Islet precursor cell (in vitro differentiated cells): ENCODE measurements around the gene ATP10D.
"Not testable (repeated sequence)": the region's sequence is repeated elsewhere in the genome, so short reads cannot be mapped to it uniquely, and the experiment has no call there.

ENCODE experiments used
- DNase-seq: peaks from one replicate; pipeline ENCODE4 v3.0.0-alpha.2; 2018

Gene ATP10D

GRCh38 chr4:47538111-47538824 lies 53.2 kb downstream of the ATP10D start:
- DNase-seq, result peak; percentile 78

DNA sequence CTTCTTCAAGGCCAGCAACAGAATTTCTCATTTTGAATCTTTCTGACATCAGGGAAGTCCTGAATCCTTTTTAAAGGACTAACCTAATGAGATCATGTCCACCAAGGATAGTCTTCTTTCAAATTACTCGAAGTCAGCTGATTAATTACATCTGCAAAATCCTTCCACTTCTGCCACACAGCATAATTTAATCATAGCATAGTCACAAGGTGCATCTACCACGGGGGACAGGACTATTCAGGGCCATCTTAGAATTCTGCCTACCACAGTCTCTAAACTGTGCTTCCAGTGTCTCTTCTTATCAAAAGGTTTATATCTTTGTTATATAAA lies 53.7 kb downstream of the ATP10D start:
- DNase-seq, result no peak

DNA sequence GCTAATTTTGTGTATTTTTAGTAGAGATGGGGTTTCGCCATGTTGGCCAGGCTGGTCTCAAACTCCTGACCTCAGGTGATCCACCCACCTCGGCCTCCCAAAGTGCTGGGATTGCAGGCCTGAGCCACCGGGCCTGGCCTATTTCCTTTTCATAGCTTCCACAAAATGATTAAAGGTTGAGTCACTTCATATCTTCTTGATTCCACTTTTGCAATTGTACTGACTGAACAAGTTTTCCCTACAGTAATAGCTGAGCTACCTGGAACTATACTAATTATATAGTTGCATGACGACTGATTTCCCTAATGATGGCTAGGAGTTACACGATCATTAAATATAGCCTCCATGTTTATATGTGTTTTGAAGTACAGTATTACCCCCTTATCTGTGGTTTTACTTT lies 57.6 kb downstream of the ATP10D start:
- not testable (repeated sequence) for DNase-seq

DNA sequence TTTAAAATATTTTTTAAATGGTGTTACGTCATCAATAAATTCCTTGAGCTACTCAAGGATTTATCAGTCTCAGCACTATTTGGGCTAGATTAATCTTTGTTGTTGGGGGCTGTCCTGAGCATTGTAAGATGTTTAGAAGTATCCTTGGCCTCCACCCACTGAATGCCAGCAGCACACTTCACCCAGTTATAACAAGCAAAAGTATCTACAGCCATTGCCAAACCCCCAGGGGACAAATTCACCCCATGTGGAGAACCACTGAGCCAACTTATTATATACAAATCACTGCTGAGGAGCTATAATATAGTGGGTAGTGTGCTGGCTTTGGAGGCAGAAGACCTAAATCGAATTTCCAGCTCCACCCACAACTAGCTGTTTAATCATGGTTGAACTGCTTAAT lies 58.3 kb downstream of the ATP10D start:
- no peak for DNase-seq

DNA sequence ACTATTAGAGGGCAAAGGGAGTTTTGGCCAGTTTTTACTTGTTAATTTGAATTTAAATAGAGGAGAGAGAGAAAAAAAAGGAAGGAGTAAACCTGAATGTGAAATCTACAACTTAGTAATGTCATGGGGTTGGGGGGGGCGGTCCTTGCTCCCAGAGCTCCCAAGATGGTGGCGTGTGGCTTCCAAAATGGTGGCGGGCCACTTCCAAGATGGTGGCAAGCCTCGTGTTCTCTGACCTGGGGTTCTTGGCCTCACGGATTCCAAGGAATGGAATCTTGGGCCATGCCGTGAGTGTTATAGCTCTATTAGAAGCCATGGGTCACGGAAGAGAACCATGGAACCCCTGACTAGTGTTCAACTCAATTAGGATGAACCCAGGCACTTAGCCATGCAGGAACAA lies 65.3 kb downstream of the ATP10D start:
- not testable (repeated sequence) for DNase-seq

DNA sequence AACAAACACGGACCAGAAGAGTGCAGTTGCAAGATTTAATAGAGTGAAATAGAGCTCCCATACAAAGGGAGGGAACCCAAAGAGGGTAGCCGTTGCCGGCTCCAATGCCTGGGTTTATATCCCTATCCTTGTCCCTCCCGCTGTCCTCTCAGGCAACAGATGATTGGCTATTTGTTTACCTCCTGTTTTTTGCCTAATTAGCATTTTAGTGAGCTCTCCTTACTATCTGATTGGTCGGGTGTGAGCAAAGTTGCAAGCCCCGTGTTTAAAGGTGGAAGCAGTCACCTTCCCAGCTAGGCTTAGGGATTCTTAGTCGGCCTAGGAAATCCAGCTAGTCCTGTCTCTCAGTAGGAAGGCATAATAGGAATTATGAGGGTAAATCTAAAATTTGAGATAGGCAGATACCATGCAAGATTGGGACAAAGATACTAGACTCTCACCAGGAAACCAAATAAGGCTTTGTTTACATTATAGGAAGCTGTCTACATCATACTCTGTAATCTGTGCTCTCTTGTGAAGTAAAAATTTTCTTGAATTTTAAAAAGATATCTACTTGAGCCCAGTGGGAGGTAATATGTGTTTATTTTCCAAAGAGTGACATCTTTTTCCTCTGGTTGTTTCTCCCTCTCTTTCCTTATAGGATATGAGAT lies 65.9 kb downstream of the ATP10D start:
- no peak for DNase-seq

DNA sequence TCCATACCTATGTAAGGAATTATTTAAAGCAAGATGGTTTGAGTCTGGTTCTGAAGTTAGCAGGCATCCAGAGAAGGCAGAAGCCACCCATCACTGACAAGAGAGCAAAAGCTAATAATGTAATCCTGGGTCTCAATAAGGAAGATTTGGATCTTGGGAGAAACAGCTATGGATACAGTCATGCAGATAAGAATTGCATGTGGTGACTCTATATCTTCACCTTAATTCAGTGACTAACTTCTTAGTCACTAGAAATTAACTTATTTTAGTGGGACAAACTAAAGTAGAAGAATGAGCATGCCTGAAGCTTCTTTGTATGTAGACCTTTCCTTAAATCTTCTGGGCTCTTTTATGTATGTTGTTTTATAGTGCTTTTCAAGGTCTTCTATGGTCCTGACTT lies 66.6 kb downstream of the ATP10D start:
- DNase-seq, result no peak

DNA sequence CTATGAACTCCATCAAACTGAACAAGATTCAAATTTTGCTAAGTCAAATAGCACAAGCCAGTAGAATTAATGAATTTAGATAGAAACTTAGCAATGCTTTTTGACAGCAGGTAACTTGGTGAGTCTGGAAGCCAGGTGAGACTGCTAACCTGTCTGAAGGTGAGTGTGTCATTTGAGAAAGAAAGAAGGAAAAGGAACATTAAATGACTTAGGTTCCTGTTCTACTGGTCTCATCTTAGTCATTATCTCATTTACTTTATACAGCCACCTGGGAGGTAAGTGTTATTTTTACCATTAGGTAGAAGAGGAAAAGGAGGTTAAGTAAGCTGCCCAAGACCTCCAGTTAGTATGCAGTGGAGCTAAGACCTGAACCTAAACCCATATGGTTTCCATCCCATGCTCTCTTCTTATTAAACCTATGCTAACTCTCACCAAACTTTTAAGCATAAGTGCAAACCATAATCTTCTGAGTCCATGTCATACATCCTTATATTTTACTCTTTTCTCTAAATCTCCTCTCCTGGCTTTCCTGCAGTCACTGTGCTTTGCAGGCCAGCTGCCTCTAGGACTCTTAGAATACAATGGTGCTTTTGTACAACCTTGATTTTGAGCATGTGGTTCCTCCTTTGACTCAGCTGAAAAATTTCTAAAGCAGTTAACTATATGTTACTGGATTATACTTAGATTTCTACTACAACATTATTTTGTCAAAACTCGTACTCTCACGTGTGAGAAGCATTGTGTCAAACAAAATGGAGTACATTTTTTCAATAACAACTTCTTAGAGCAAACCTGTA lies 68.5 kb downstream of the ATP10D start:
- no peak for DNase-seq

- not testable (repeated sequence) for DNase-seq
Observed at GRCh38 chr4:47555920-47556319, 70.8 kb downstream of the ATP10D start.

DNA sequence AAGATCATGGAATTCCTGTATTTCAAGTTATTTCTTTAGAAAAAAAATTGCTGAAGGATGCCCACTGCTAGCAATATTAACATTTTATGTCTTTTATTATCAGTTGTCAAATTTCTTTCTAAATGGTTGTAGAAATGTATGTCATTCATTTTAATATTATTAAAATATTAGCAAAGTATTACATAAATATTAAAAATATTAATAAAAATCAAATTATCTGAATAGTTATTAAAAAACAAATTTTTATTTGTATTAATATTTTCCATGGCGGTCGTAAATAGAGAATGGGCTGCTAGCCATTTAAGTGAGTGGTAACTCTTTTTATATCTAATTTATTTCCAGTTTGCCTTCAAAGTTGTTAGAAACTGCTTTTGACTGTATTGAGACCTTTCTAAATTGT lies 72.2 kb downstream of the ATP10D start:
- no peak for DNase-seq

DNA sequence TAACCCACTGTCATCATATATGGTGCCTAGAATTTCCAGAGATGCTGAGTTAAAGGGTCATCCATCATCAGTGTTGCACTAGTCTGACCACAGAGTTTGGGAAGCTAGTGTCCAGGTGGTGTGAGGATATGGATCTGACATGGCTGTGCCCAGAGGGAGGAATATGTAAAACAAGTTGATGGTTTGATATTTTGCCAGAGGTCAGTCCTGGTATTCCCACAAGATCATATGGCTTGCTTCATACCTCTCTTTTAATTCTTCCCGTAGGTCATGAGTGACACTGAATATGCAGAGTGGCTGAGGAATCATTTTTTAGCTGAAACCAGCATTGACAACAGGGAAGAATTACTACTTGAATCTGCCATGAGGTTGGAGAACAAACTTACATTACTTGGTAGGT lies 75.6 kb downstream of the ATP10D start:
- DNase-seq, result no peak

DNA sequence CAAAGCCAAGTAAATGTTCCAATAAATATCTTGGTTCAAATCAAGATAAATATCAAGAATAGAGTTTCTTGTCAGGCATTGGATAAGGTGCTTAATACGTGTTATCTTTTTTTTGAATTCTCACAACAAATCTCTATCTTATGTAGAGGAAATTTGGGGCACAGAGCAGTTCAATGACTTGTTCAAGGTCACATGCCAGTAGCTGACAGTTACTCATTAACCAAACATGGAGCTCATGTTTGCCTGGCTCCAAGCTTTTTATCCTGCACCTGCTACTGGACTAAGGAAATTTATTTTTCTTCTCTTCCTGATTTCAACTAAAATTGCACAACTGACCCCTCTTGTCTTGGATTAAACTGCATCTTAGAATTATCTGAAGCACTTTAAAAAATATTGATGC lies 76.3 kb downstream of the ATP10D start:
- DNase-seq, result no peak

DNA sequence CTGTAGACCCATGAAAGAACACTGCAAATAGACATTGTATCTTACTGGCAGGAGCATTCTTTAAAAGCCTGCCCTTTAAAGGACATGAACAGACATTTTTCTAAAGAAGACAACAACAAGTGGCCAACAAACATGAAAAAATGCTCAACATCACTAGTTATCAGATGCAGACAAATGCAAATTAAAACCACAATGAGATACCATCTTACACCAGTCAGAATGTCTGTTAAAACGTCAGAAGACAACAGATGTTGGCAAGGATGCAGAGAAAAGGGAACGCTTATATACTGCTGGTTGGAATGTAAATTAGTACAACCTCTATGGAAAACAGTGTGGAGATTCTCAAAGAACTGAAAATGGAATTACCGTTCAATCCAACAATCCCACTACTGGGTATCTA lies 77.2 kb downstream of the ATP10D start:
- DNase-seq, result no peak

DNA sequence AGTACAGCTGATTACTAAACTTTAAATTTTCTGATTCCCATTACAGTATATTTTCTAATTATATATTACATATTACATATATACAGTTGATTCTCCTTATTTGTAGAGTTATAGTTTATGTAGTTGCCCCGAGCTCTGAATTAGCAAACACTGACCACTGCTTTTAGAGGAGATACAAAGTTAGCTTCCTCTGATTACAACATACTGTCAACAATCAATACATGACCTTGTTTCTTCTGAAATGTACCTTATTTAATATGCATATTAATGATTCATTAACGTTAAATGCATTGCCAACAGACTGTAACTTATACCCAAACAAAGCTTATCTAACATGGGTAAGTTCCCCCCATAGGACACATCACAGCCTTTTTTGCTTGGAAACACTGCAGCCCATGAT lies 81.5 kb downstream of the ATP10D start:
- no peak for DNase-seq

- DNase-seq, result no peak
Observed at GRCh38 chr4:47566969-47567368, 81.9 kb downstream of the ATP10D start.

DNA sequence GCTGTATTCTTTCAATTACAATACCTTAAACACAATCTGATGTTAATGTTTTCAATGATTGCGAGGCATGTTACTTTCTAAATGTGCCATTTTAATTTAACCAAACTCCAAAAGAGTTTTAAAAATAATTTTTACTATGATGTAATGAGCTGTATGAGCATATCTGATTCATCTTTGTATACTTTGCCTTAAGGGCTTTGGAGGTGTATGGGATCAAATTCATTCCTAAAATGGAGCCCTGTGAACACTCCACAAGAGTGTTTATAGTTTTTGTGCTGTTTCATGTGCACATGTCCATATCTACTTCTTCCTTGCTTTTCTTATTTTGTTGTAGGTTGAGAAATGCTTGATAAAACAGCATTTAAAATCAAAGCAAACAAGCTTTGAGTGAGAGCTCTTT lies 82.4 kb downstream of the ATP10D start:
- DNase-seq, result no peak

- peak; percentile 61 for DNase-seq
Observed at GRCh38 chr4:47570816-47571215, 85.7 kb downstream of the ATP10D start.

- DNase-seq, result no peak
Observed at GRCh38 chr4:47572981-47573380, 87.9 kb downstream of the ATP10D start.

- no peak for DNase-seq
Observed at GRCh38 chr4:47577779-47578553, 92.9 kb downstream of the ATP10D start.

DNA sequence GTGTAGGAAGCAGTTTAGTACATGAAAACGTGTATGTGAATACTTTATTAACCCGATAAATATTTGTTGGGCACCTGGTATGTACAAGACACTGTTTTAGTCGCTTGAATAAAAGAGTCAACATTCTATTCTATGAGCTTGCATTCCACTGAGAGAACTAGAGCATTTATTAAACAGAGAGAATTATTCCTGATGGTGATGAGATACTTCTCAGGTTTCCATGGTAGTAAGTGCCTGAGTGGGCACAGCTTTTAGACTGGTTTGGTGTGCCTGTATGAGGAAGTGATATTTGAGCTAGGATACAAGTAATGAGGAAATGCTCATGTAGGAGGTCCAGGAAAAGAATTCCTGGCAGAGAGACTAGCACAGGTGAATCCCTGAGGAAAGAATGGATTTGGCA lies 94.2 kb downstream of the ATP10D start:
- DNase-seq, result no peak

GRCh38 chr4:47590325-47590724 lies 105.2 kb downstream of the ATP10D start:
- no peak for DNase-seq

- no peak for DNase-seq
Observed at GRCh38 chr4:47597696-47598095, 112.6 kb downstream of the ATP10D start.

DNA sequence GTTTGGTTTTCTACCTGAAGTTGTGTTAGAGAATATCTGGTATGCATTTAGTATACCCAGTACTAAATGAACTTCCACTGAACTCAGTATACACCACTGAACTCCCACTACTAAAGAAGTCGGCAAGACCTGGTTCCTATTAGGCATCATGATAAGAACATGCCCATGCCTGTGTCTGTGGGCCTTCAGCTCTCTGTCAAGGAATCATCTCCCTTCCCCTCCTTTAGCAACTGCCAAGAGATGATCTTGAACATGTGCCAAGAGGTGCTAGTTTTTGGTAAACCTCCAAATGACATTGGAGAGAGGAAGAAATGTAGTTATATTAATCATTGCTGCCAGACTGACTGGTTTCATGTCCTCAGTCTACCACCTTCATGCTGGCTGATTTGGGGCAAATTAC lies 113.2 kb downstream of the ATP10D start:
- DNase-seq, result no peak
